K562 (cell line): Measurements from ENCODE around the gene EMC8. TPM values are rescaled to one million over a fixed set of nuclear protein-coding genes. Genes with fewer than 3 reads are reported as not detected.

Source experiments
- CREB3 ChIP-seq: fragments of 450-650 bp; conservative IDR thresholded peaks from 2 replicates; pipeline ENCODE4 v1.6.1; 2016; ENCODE audit warnings: missing genetic modification characterization, low read depth, mild to moderate bottlenecking, missing compliant biosample characterization, moderate library complexity
- DMBX1 ChIP-seq: fragments of 250-450 bp; sonication (Bioruptor Pico); IDR thresholded peaks from 2 replicates; pipeline ENCODE4 v1.8.0; 2022; ENCODE audit warnings: inconsistent platforms, mild to moderate bottlenecking, moderate library complexity, borderline replicate concordance
- HMGN3 ChIP-seq: IDR thresholded peaks from 2 replicates; pipeline ENCODE4 v1.6.1; 2011; ENCODE audit warnings: borderline replicate concordance, low read depth, mild to moderate bottlenecking, mixed read lengths, low read length; ENCODE audit not compliant: insufficient read length; ENCODE audit errors: extremely low read depth
- KDM1A ChIP-seq, 2 experiments: fragments of 450-650 bp; IDR thresholded peaks; 2 replicates each; pipeline ENCODE4 v1.6.1; 2016; ENCODE audit warnings: mild to moderate bottlenecking in 2 of 2
- MCM3 ChIP-seq: fragments of 450-650 bp; IDR thresholded peaks from 2 replicates; pipeline ENCODE4 v1.6.1; 2016
- MITF ChIP-seq: IDR thresholded peaks from 2 replicates; pipeline ENCODE4 v1.6.1; 2014; ENCODE audit warnings: antibody characterized with exemption
- POLR2A ChIP-seq: fragments of 450-650 bp; conservative IDR thresholded peaks from 2 replicates; pipeline ENCODE4 v1.6.1; 2016
- POLR2G ChIP-seq: fragments of 200-400 bp; formaldehyde crosslinking; IDR thresholded peaks from 2 replicates; pipeline ENCODE4 v1.6.1; 2017; ENCODE audit warnings: low read depth, mild to moderate bottlenecking, antibody characterized with exemption, low read length, moderate library complexity
- PRPF4 ChIP-seq: fragments of 200-400 bp; formaldehyde crosslinking; IDR thresholded peaks from one replicate; pipeline ENCODE4 v1.6.1; 2017; ENCODE audit warnings: low read length, low read depth, mild to moderate bottlenecking; ENCODE audit not compliant: insufficient read depth, poor library complexity, severe bottlenecking
- RB1 ChIP-seq: fragments of 450-650 bp; IDR thresholded peaks from 2 replicates; pipeline ENCODE4 v1.6.1; 2017; ENCODE audit warnings: low read depth, mild to moderate bottlenecking
- SIN3A ChIP-seq, 2 experiments: fragments of 150-350 bp in 1 of 2; IDR thresholded peaks; 2 replicates each; pipeline ENCODE4 v1.6.1; 2011 to 2016; ENCODE audit warnings: borderline replicate concordance in 2 of 2, low read depth in 2 of 2, low read length in 2 of 2, mild to moderate bottlenecking in 2 of 2, moderate library complexity in 2 of 2; ENCODE audit not compliant: control insufficient read depth in 1 of 2
- SIN3B ChIP-seq: fragments of 450-650 bp; IDR thresholded peaks from 2 replicates; pipeline ENCODE4 v1.6.1; 2017; ENCODE audit warnings: low read depth, mild to moderate bottlenecking, moderate library complexity
- STAT5A ChIP-seq: IDR thresholded peaks from 2 replicates; pipeline ENCODE4 v1.6.1; 2012; ENCODE audit warnings: low read length, inconsistent platforms, borderline replicate concordance
- U2AF1 ChIP-seq: fragments of 200-400 bp; formaldehyde crosslinking; optimal IDR thresholded peaks from 2 replicates; pipeline ENCODE3; 2017; ENCODE audit warnings: mild to moderate bottlenecking, low read depth, low read length, moderate library complexity
- XRCC5 ChIP-seq: fragments of 200-400 bp; formaldehyde crosslinking; IDR thresholded peaks from 2 replicates; pipeline ENCODE4 v1.6.1; 2017; ENCODE audit warnings: low read depth, mild to moderate bottlenecking, low read length
- ZBTB33 ChIP-seq: sonication (generic); formaldehyde crosslinking; IDR thresholded peaks from 2 replicates; pipeline ENCODE4 v1.8.1; 2023; ENCODE audit warnings: mild to moderate bottlenecking, missing genetic modification reagents
- ZBTB49 ChIP-seq: sonication (generic); formaldehyde crosslinking; IDR thresholded peaks from 2 replicates; pipeline ENCODE4 v1.8.0; 2022; ENCODE audit warnings: missing genetic modification reagents, mild to moderate bottlenecking, borderline replicate concordance
- ZNF12 ChIP-seq: sonication (generic); formaldehyde crosslinking; IDR thresholded peaks from 2 replicates; pipeline ENCODE4 v1.4.0; 2020; ENCODE audit warnings: mild to moderate bottlenecking, missing genetic modification reagents
- ZNF175 ChIP-seq: fragments of 200-800 bp; sonication (Bioruptor generic); IDR thresholded peaks from 2 replicates; pipeline ENCODE4 v1.6.1; 2016; ENCODE audit warnings: low read depth, mild to moderate bottlenecking, missing genetic modification characterization, missing compliant biosample characterization
- ZNF24 ChIP-seq: fragments of 450-650 bp; IDR thresholded peaks from 2 replicates; pipeline ENCODE4 v1.6.1; 2016
- ZNF561 ChIP-seq: fragments of 450-650 bp; formaldehyde crosslinking; conservative IDR thresholded peaks from 2 replicates; pipeline ENCODE4 v1.4.0; 2020; ENCODE audit warnings: mild to moderate bottlenecking, moderate library complexity
- polyA plus RNA-seq, 8 experiments: library from polyadenylated mRNA; depleted of rRNA in 4 of 8; stranded (reverse) in 5 of 8; unstranded in 3 of 8; fragments of >200 nt; fragmentation: Nextera tagmentation in 2 of 8; fragmentation: Illumina TruSeq in 1 of 8; extraction: Ambion mirVana in 2 of 8; extraction: Trizol in 1 of 8; gene quantifications; 2 replicates each; pipeline versions ENCODE4 v1.2.1 to v1.2.3, GENCODE V29; 2011 to 2014; ENCODE audit warnings: inconsistent platforms in 1 of 8, missing spikeins in 1 of 8
- total RNA-seq, 7 experiments: library from RNA; depleted of rRNA in 6 of 7; stranded (reverse); fragments of >200 nt in 6 of 7; fragmentation: Illumina TruSeq in 2 of 7; extraction: Trizol in 2 of 7; gene quantifications; 2 replicates each; pipeline versions ENCODE4 v1.2.1 to v1.2.3, GENCODE V29; 2011 to 2021; ENCODE audit warnings: low replicate concordance in 1 of 7

EMC8 gene
- total and polyA plus RNA-seq, 9 of the 15 experiments (the other 6 are each of a cell fraction or from before 2014, with no cell fraction given), result 11.4 to 81.8 (median 48.6) TPM

- peak; percentile 29 for TF ChIP-seq HMGN3
- TF ChIP-seq POLR2A, result peak; percentile 95
- peak; percentile 99 for TF ChIP-seq POLR2G
- TF ChIP-seq KDM1A (IDR thresholded peaks at IDR 0.05), result no peak
- no peak for TF ChIP-seq ZNF175 (CRISPR knock-in tag)
- TF ChIP-seq MCM3, result no peak
- no peak for TF ChIP-seq DMBX1 (CRISPR knock-in tag)
- TF ChIP-seq PRPF4, result peak; percentile 38
- no peak for TF ChIP-seq ZBTB33
- TF ChIP-seq RB1, result peak; percentile 40
- no peak for TF ChIP-seq ZNF24
- peak; percentile 24 to 33; a peak in 2 of 4 replicates for TF ChIP-seq SIN3A (IDR thresholded peaks at IDR 0.05; ENCODE audit: borderline replicate concordance in 2 of 2, control insufficient read depth in 1 of 2, low read depth in 2 of 2, low read length in 2 of 2)
- TF ChIP-seq XRCC5, result no peak
- peak; percentile 55; the same call in 1 of the 2 replicates for TF ChIP-seq ZBTB49 (CRISPR knock-in tag)
- peak; percentile 87 for TF ChIP-seq U2AF1
- TF ChIP-seq SIN3B, result peak; percentile 63; the same call in 1 of the 2 replicates
- TF ChIP-seq STAT5A, result no peak
- peak; percentile 71; the same call in 1 of the 2 replicates for TF ChIP-seq ZNF12 (CRISPR knock-in tag)
- TF ChIP-seq ZNF561 (CRISPR knock-in tag), result no peak
- TF ChIP-seq CREB3 (tag), result no peak
- peak; percentile 48; the same call in 1 of the 2 replicates for TF ChIP-seq MITF
These were observed at the start of gene EMC8, which contains the start of gene COX4I1 (continued) for GRCh38 chr16:85799497-85800320.
